Skeletal muscle tissue (tissue), 4 donors: ENCODE measurements around the gene USP9Y. TPM values are rescaled to one million over a fixed set of nuclear protein-coding genes. Genes with fewer than 3 reads are reported as not detected.
"Not testable (repeated sequence)": the region's sequence is repeated elsewhere in the genome, so short reads cannot be mapped to it uniquely, and the experiment has no call there.

ENCODE experiments used
- H3K27ac ChIP-seq: one replicate; pipeline ENCODE4 v1.7.0; 2013; ENCODE audit warnings: mild to moderate bottlenecking, low read depth, low read length, inconsistent platforms
- H3K27me3 ChIP-seq, 3 donors: one replicate each; pipeline ENCODE4 v1.7.0; 2013; ENCODE audit warnings: low read length in 3 of 3; ENCODE audit not compliant: control insufficient read depth in 3 of 3, insufficient read depth in 3 of 3
- H3K36me3 ChIP-seq, 3 donors: one replicate each; pipeline ENCODE4 v1.7.0; 2013; ENCODE audit warnings: low read length in 3 of 3; ENCODE audit not compliant: control insufficient read depth in 3 of 3, insufficient read depth in 3 of 3
- H3K4me1 ChIP-seq, 3 donors: one replicate each; pipeline ENCODE4 v1.7.0; 2013; ENCODE audit warnings: low read length in 3 of 3, mild to moderate bottlenecking in 3 of 3; ENCODE audit not compliant: control insufficient read depth in 3 of 3, insufficient read depth in 3 of 3
- H3K4me3 ChIP-seq, 3 donors: one replicate each; pipeline ENCODE4 v1.7.0; 2013; ENCODE audit warnings: low read length in 3 of 3
- H3K9ac ChIP-seq, 3 donors: one replicate each; pipeline ENCODE4 v1.7.0; 2013; ENCODE audit warnings: low read length in 3 of 3, mild to moderate bottlenecking in 3 of 3, moderate library complexity in 2 of 3, low read depth in 1 of 3
- H3K9me3 ChIP-seq, 3 donors: one replicate each; pipeline ENCODE4 v1.7.0; 2013; ENCODE audit warnings: low read length in 3 of 3; ENCODE audit not compliant: control insufficient read depth in 3 of 3
- total RNA-seq: library from RNA; depleted of rRNA; stranded (reverse); fragments of >200 nt; gene quantifications from one replicate; pipeline ENCODE4 v1.2.3, GENCODE V29; 2014
- donor health status: Osteomylitis.

USP9Y gene, protein sequence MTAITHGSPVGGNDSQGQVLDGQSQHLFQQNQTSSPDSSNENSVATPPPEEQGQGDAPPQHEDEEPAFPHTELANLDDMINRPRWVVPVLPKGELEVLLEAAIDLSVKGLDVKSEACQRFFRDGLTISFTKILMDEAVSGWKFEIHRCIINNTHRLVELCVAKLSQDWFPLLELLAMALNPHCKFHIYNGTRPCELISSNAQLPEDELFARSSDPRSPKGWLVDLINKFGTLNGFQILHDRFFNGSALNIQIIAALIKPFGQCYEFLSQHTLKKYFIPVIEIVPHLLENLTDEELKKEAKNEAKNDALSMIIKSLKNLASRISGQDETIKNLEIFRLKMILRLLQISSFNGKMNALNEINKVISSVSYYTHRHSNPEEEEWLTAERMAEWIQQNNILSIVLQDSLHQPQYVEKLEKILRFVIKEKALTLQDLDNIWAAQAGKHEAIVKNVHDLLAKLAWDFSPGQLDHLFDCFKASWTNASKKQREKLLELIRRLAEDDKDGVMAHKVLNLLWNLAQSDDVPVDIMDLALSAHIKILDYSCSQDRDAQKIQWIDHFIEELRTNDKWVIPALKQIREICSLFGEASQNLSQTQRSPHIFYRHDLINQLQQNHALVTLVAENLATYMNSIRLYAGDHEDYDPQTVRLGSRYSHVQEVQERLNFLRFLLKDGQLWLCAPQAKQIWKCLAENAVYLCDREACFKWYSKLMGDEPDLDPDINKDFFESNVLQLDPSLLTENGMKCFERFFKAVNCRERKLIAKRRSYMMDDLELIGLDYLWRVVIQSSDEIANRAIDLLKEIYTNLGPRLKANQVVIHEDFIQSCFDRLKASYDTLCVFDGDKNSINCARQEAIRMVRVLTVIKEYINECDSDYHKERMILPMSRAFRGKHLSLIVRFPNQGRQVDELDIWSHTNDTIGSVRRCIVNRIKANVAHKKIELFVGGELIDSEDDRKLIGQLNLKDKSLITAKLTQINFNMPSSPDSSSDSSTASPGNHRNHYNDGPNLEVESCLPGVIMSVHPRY (N-terminal part only)
- total RNA-seq: 27.7 TPM

DNA sequence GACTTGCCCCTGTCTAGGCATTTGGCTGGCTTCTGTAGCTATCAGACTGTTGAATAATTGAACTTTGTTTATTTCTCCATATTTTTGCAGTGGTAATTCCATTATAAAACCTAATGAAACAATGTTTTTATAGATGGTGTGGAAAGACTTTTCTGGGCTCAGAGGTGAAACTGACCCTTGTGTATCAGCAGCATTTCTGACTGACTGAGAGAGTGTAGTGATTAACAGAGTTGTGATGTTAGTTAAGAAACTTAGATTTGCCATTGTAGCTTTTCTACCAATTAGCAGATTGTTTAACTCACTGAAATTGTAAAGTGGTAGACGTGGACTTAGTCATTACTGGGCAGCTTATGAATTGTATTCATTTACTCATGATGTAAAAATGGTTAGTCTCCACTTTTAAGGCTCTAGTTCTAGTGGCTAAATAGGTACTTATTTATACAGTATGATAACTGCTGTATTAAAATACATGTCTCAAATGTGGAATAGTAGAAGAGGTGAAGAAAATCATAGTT, at the start of gene USP9Y:
USP9Y (plus strand) TSS at position 51 of the 515 bp plus-strand sequence. CDS start 8,217 bp downstream, outside the sequence.
- Histone ChIP-seq H3K4me1 (no peaks in the 10 kb centered on the region), H3K9me3 (no peaks in the 10 kb centered on the region), H3K4me3 (no peak within 1 kb of the TSS), H3K9ac (no peak within 1 kb of the TSS), H3K36me3 (peaks cover 0 to 7% (median 4%) of the 10 kb centered on the region in 3 donors), H3K27ac (no peak within 1 kb of the TSS), H3K27me3 (no peaks in the 10 kb centered on the region)

DNA sequence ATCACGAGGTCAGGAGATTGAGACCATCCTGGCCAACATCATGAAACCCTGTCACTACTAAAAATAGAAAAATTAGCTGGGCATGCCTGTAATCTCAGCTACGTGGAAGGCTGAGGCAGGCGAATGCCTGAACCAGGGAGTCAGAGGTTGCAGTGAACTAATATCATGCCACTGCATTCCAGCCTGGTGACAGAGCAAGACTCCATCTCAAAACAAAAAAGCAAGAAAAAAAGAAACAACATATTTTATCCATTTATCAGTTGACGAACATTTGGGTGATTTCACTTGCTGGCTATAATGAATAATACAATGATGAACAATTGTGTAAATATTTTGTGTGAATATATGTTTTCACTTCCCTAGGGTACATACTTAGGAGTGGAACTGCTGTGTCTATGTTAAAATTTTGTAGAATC, 49.4 kb upstream of the USP9Y start:
- no peak overlapping the region for H3K4me3 ChIP-seq
- no peaks in the 10 kb centered on the region for H3K4me1 ChIP-seq
- H3K27ac ChIP-seq: no peak overlapping the region
- no peaks in the 10 kb centered on the region for H3K27me3 ChIP-seq
- no peaks in the 10 kb centered on the region for H3K36me3 ChIP-seq
- no peaks in the 10 kb centered on the region for H3K9me3 ChIP-seq
- no peak overlapping the region for H3K9ac ChIP-seq

DNA sequence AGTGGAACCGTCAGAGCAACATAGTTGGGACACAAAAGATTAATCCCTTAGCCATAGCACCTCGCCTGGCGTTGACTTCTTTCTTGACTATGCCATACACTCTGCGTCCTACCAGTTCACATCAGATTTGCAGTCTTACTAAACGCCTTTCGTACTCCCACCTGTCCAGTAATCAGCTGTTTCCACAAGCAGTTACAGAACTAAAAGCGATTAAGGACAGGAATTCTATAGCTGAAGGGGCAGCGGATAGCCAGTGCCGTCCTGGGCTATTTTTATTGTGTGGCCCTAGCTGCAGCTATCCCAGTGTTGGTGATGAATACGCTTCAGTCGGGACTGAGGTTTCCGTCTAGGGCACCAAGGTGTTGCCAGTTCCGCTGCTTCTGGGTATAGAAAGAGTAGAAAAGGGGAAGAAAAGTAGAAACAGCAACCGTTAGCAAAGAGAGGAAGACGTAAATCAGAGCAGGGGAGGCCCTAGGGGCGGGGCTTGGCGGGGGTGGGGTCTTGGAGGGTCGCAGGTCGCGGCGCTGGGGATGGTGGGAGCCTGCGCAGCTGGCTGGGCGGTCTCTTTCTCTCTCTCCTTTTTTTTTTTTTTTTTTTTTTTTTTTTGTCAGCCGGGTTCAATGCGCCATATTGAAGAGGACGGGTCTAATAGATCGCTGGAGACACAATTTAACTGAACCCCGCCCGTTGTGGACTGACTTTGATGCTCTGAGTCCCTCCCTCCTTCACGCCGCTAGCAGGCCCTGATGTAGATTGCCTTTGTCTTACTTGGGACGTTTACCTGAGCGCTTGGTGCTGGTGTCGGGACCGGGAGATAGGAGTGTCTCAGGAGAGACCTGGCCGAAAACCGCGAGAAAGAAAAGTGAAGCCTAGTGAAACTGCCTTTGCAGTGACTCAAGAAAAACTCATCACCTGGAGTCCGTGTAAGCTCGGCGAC, 39.0 kb upstream of the USP9Y start:
- H3K9ac ChIP-seq: peak overlapping the region in 2 of 3 donors; percentile 85 to 86
- H3K4me3 ChIP-seq: peak overlapping the region in 2 of 3 donors; percentile 87 to 89
- H3K27me3 ChIP-seq: no peaks in the 10 kb centered on the region
- no peak overlapping the region for H3K27ac ChIP-seq
- no peaks in the 10 kb centered on the region for H3K36me3 ChIP-seq
- no peaks in the 10 kb centered on the region for H3K9me3 ChIP-seq
- H3K4me1 ChIP-seq: no peaks in the 10 kb centered on the region

DNA sequence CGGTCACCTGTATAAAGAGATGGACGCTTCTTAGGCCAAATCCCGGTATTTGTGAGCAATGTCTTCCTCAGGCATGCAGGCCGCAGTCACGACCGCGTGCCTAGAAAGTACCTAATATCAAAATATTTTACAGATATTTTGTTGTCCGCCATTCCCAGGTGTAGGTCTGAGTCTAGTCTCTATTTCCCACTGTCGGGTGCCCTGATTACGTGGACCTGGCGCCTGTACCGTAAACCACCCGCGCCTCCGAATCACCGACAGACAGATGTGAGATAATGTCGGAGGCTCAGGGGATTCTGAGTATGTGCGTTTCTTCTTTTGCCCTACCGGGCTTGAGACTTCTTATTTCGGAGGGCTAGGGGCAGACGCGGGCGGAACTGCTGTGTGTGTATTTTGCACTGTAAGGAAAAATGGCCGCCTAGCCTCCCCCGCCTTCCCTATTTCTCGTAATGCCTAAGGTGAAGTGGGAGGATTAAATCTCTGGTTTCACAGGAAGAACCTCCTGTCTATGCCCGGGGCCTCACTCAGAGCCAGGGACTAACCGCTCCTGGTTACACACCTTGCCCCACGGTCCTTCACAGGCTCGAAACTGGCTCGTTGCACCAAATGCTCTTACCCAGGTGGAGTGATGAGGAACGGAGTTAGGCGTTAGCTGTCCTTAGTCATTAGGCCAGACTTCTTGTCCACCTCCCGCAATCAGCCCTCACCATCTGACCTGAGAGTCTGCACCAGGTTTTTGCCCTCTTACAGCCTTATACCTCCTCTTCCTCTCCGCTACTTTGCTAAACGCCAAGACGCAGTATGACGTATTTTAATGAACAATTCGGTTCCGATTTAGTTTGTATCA, 38.1 kb upstream of the USP9Y start:
- Histone ChIP-seq H3K9ac (peak overlapping the region in 2 of 3 donors; percentile 75 to 85), H3K36me3 (no peaks in the 10 kb centered on the region), H3K27me3 (no peaks in the 10 kb centered on the region), H3K4me1 (no peaks in the 10 kb centered on the region), H3K9me3 (no peaks in the 10 kb centered on the region), H3K27ac (no peak overlapping the region), H3K4me3 (peak overlapping the region in 2 of 3 donors; percentile 87 to 89)

DNA sequence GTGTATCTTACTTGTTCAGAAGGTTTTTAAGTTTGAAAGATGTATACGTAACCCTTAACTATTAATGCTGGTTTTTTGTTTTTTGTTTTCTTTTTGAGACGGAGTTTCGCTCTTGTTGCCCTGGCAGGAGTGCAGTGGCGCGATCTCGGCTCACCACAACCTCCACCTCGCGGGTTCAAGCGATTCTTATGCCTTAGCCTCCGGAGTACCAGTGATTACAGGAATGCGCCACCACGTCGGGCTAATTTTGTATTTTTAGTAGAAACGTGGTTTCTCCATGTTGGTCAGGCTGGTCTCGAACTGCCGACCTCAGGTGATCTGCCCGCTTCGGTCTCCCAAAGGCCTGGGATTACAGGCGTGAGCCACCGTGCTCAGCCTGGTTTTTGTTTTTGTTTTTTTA, 37.2 kb upstream of the USP9Y start:
- not testable (repeated sequence) for H3K4me1 ChIP-seq, H3K9ac ChIP-seq, H3K9me3 ChIP-seq, H3K27ac ChIP-seq, H3K36me3 ChIP-seq, H3K27me3 ChIP-seq
- H3K4me3 ChIP-seq: peak overlapping the region in 1 of 3 donors; percentile 89

DNA sequence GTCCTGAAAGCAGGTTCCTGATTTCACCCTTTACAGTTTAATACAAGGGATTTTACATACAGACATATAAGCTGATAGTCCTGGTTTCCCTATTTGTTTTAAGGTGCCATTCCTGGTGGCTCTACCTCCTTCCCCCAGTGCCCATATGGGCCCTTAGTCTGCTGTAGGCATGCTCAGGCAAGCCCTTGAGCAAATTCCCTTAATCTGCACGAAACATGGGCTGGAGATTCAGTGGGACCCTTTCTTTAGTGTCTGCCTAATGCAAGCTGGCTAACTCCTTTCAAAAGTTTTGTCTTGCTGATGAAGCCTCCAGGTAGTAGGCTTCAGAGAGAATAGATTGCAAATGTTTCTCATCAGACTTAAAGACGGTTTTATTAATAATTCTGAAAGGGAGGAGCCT, 22.9 kb upstream of the USP9Y start:
- peaks cover 0 to 4% (median 0%) of the 10 kb centered on the region in 3 donors for H3K4me1 ChIP-seq
- peaks cover 0 to 2% (median 0%) of the 10 kb centered on the region in 3 donors for H3K36me3 ChIP-seq
- H3K27ac ChIP-seq: no peak overlapping the region
- no peak overlapping the region for H3K9ac ChIP-seq
- no peaks in the 10 kb centered on the region for H3K27me3 ChIP-seq
- no peaks in the 10 kb centered on the region for H3K9me3 ChIP-seq
- no peak overlapping the region for H3K4me3 ChIP-seq

DNA sequence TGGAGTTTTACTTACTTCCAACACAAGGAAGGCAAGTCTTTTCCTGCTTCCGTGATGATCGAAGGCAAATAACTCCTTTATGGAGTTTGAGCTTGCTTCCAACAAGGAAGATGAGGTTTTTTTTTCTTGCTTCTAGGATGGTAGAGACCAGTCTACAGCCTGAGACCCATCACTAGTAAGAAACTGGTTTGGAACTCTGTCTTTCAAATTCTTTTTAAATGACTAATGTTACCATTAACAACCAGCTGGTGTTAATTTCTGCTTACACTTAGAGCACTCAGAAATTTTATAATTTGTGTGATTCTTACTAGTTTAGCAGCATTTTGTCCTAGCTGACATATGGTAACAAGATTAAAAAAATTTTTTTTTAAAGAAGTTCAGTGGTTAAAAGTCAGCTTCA, 19.5 kb upstream of the USP9Y start:
- Histone ChIP-seq H3K9me3 (no peaks in the 10 kb centered on the region), H3K9ac (no peak overlapping the region), H3K4me1 (peaks cover 0 to 4% (median 0%) of the 10 kb centered on the region in 3 donors), H3K36me3 (peaks cover 0 to 2% (median 0%) of the 10 kb centered on the region in 3 donors), H3K27ac (no peak overlapping the region), H3K27me3 (no peaks in the 10 kb centered on the region), H3K4me3 (no peak overlapping the region)

DNA sequence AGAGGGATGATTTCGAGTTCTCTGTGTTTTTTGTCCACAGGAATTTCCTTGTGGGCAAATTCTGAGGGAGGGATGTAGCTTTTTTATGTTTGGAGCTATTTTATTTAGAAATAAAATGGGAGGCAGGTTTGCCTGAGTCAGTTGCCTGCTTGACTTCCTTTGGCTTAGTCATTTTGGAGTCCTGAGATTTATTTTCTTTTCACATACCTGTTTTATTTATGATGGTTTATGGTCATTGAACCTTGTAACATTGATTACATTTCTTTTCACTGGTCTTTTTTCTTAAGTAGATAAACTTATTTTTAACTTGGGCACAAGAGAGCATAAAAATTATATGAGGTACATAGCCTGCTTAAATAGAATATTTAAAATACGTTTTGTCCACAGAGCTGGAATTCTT, 12.7 kb upstream of the USP9Y start:
- Histone ChIP-seq H3K9me3 (peaks cover 0 to 2% (median 1%) of the 10 kb centered on the region in 3 donors), H3K27me3 (no peaks in the 10 kb centered on the region), H3K4me1 (no peaks in the 10 kb centered on the region), H3K27ac (no peak overlapping the region), H3K36me3 (peaks cover 0 to 8% (median 1%) of the 10 kb centered on the region in 3 donors), H3K4me3 (no peak overlapping the region), H3K9ac (no peak overlapping the region)
